ENCODE results near the gene PPP1CB. TPM values are rescaled to one million over a fixed set of nuclear protein-coding genes. Genes with fewer than 3 reads are reported as not detected.

PPP1CB gene
- total RNA-seq, 1 donor from 2014 or later, result 272 TPM

DNA sequence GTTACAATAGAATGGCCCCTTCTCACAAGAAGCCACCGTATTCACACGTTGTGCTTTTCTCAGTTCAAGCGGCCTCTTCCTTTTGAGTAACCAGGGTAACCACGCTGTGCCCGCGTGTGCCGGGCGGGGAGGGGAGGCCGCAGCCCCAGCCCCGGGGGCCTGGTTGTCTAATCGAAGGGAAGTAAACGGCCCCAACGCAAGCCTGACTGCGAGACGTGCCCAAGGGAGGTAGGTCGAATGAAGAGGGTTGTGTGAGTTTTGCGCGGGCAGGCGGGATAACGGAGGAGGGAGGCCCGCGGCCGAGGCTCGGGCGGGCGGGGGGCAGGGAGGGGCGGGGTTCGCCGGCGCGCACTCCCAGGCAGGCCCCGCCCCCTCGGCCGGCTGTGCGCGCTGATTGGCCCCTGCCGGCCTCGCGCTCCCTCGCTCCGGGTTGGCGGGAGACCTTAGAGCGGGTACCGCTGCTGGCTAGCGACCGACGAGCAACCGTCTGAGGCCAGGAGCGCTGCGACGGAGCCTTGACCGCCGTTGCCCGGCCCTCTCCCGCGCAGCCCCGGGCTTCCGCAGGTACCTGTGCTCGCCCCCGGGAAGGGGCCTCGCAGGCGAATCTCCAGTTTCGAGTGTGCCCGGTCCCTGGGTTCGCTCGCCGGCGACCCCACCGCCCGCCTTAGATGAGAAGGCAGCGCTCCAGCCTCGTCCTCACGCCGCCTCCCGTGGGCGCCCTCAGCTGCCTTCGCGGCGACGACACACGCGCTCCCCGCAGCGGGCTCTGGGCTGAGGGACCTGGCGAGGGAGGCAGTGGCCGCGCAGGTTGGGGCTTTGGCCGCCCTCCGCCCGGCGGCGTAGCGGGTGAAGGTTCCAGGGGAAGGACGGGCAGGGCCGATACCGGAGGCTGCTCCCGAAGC, 59.0 kb downstream of the PPP1CB start, which contains the start of gene SPDYA:
SPDYA (plus strand) TSS at position 451 of the 902 bp plus-strand sequence. CDS start 5,181 bp downstream, outside the sequence.
- Mint-ChIP-seq H3K9me3 (no peaks in the 10 kb centered on the region), H3K27ac (no peak within 1 kb of the TSS), H3K4me3 (ENCODE audit: low read depth) (peak within 1 kb of the TSS; percentile 72), H3K4me1 (ENCODE audit: low read depth) (peaks cover 9% of the 10 kb centered on the region), H3K27me3 (ENCODE audit: low read depth) (peaks cover 3% of the 10 kb centered on the region), H3K36me3 (ENCODE audit: low read depth) (peaks cover 13% of the 10 kb centered on the region)
- DNase-seq (ENCODE audit: low spot score), result peak; percentile 76
- intact Hi-C loops (cut with micrococcal nuclease), result loop anchor here (1.0 to 5.0 kb wide), 4 partner anchors 60 to 244 kb away; partner anchors contain the start of gene TRMT61B

- no peak overlapping the region for H3K4me3 Mint-ChIP-seq (ENCODE audit: low read depth)
- intact Hi-C loops (cut with micrococcal nuclease), result no loop called here
Measured at GRCh38 chr2:28818053-28818452, 66.4 kb downstream of the PPP1CB start.

DNA sequence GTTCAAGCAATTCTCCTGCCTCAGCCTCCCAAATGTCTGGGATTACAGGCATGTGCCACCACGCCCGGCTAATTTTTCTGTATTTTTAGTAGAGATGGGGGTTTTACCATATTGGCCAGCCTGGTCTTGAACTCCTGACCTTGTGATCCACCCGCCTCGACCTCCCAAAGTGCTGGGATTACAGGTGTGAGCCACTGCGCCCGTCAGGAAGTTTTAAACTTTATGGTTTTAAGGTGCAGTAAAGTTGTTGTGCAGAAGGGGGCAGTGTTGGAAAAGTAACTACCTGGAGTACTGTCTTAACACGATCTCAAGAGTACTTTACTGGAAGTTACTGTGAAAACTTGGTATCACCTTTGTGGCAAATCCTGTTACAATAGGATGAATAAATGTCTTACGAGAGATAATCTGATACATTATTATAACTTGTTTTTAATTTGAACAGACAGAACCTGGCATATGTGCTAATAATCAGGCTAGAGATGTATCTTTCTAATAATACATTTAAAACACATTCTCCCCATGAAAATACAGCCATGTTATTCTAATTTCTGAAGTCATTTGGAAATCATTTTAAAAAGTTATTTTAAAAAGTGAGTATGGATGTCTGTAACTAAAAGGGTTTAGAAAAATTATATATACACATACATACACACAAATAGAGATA, 69.8 kb downstream of the PPP1CB start:
- Mint-ChIP-seq H3K36me3 (ENCODE audit: low read depth) (no peaks in the 10 kb centered on the region), H3K27ac (no peak overlapping the region), H3K4me1 (ENCODE audit: low read depth) (peaks cover 6% of the 10 kb centered on the region), H3K4me3 (ENCODE audit: low read depth) (no peak overlapping the region), H3K9me3 (no peaks in the 10 kb centered on the region), H3K27me3 (ENCODE audit: low read depth) (peaks cover 2% of the 10 kb centered on the region)
- intact Hi-C loops (cut with micrococcal nuclease), result loop anchor here (5.0 kb wide), 1 partner anchor 376 kb away; no protein-coding TSS in a partner anchor
- DNase-seq (ENCODE audit: low spot score), result peak; percentile 33

More at GRCh38 chr2:28818053-28818452, 66.4 kb downstream of the PPP1CB start:
- Mint-ChIP-seq H3K36me3 (ENCODE audit: low read depth) (no peaks in the 10 kb centered on the region), H3K27ac (no peak overlapping the region), H3K27me3 (ENCODE audit: low read depth) (peaks cover 2% of the 10 kb centered on the region), H3K9me3 (no peaks in the 10 kb centered on the region), H3K4me1 (ENCODE audit: low read depth) (peaks cover 6% of the 10 kb centered on the region)
- no peak for DNase-seq (ENCODE audit: low spot score)

GRCh38 chr2:28822036-28822435, 70.4 kb downstream of the PPP1CB start:
- DNase-seq (ENCODE audit: low spot score), result no peak
- no peaks in the 10 kb centered on the region for H3K9me3 Mint-ChIP-seq
- intact Hi-C loops (cut with micrococcal nuclease), result loop anchor here (5.0 kb wide), 1 partner anchor 375 kb away; no protein-coding TSS in a partner anchor

DNA sequence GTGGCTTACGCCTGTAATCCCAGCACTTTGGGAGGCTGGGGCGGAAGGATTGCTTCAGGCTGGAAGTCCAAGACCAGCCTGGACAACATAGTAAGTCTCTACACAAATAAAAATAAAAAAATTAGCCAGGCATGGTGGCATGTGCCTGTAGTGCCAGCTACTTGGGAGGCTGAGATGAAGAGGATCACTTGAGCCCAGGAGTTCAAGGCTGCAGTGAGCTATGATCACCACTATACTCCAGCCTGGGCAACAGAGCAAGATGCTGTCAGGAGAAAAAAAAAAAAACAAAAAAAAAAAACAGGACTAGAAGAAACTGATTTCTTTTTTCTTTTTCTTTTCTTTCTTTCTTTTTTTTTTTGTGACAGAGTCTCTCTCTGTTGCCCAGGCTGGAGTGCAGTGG, 72.6 kb downstream of the PPP1CB start:
- no peak for DNase-seq (ENCODE audit: low spot score)
- Mint-ChIP-seq H3K9me3 (no peaks in the 10 kb centered on the region), H3K27ac (no peak overlapping the region), H3K4me1 (ENCODE audit: low read depth) (peaks cover 8% of the 10 kb centered on the region), H3K4me3 (ENCODE audit: low read depth) (no peak overlapping the region), H3K36me3 (ENCODE audit: low read depth) (no peaks in the 10 kb centered on the region), H3K27me3 (ENCODE audit: low read depth) (peaks cover 2% of the 10 kb centered on the region)
- intact Hi-C loops (cut with micrococcal nuclease), result loop anchor here (5.0 kb wide), 1 partner anchor 373 kb away; no protein-coding TSS in a partner anchor

More at GRCh38 chr2:28822036-28822435, 70.4 kb downstream of the PPP1CB start:
- no peak overlapping the region for H3K27ac Mint-ChIP-seq
- peaks cover 6% of the 10 kb centered on the region for H3K4me1 Mint-ChIP-seq (ENCODE audit: low read depth)
- no peak overlapping the region for H3K4me3 Mint-ChIP-seq (ENCODE audit: low read depth)
- no peaks in the 10 kb centered on the region for H3K36me3 Mint-ChIP-seq (ENCODE audit: low read depth)
- H3K27me3 Mint-ChIP-seq (ENCODE audit: low read depth), result peaks cover 2% of the 10 kb centered on the region

DNA sequence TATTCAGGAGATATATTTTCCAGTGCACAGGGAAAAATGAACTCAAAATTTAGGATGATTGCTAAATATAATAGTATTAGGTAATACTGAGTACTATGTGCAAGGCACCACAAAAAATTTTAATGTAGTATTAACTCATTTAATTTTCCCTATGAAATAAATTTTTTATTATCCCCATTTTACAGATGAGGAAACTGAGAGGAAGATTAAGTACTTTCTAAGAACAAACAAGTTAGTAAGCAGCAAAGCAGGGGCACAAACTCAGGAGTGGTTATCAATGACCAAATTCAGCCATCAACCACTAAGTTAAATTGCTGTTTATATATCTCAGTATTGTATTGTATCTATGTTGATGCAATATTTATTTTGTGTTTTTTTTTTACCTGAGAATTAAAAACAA, 73.2 kb downstream of the PPP1CB start:
- H3K4me1 Mint-ChIP-seq (ENCODE audit: low read depth), result peaks cover 8% of the 10 kb centered on the region
- no peaks in the 10 kb centered on the region for H3K36me3 Mint-ChIP-seq (ENCODE audit: low read depth)
- H3K9me3 Mint-ChIP-seq, result no peaks in the 10 kb centered on the region
- H3K27me3 Mint-ChIP-seq (ENCODE audit: low read depth), result peaks cover 2% of the 10 kb centered on the region
- intact Hi-C loops (cut with micrococcal nuclease), result loop anchor here (5.0 kb wide), 1 partner anchor 372 kb away; no protein-coding TSS in a partner anchor
- H3K4me3 Mint-ChIP-seq (ENCODE audit: low read depth), result no peak overlapping the region
- DNase-seq (ENCODE audit: low spot score), result no peak
- no peak overlapping the region for H3K27ac Mint-ChIP-seq

- Mint-ChIP-seq H3K9me3 (no peaks in the 10 kb centered on the region), H3K27ac (peak overlapping the region; percentile 6), H3K36me3 (ENCODE audit: low read depth) (no peaks in the 10 kb centered on the region), H3K27me3 (ENCODE audit: low read depth) (no peaks in the 10 kb centered on the region), H3K4me3 (ENCODE audit: low read depth) (no peak overlapping the region), H3K4me1 (ENCODE audit: low read depth) (peaks cover 6% of the 10 kb centered on the region)
- intact Hi-C loops (cut with micrococcal nuclease), result no loop called here
- no peak for DNase-seq (ENCODE audit: low spot score)
Measured at GRCh38 chr2:28828382-28828781, 76.8 kb downstream of the PPP1CB start.

DNA sequence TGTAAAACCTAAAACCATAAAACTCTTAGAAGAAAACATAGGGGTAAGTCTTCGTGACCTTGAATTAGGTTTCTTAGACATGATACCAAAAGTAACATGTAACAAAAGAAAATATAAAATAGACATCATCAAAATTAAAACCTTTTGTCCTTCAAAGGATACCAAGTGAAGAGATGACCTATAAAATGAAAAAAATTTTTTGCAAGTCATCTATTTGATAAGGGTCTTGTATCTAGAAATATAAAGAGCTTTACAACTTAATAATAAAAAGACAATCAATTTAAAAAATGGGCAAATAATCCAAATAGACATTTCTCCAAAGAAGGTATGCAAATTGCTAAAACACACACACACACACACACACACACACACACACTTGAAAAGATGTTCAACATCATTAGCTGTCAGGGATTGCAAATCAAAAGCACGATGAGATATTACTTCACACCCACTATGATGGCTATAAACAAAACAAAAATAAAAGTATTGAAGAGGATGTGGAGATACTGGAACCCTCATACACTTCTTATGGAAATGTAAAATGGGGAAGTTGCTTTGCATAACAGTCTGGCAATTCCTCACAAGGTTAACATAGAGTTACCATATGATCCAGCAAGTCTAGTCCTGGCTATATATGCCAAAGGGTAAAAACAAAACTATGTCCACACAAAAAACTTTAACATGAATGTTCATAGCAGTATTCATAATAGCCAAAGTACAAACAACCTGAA, 82.3 kb downstream of the PPP1CB start:
- H3K4me1 Mint-ChIP-seq (ENCODE audit: low read depth), result no peaks in the 10 kb centered on the region
- no peak for DNase-seq (ENCODE audit: low spot score)

GRCh38 chr2:28835781-28836180, 84.2 kb downstream of the PPP1CB start:
- H3K4me3 Mint-ChIP-seq (ENCODE audit: low read depth), result no peak overlapping the region
- H3K9me3 Mint-ChIP-seq, result no peaks in the 10 kb centered on the region
- H3K36me3 Mint-ChIP-seq (ENCODE audit: low read depth), result no peaks in the 10 kb centered on the region
- intact Hi-C loops (cut with micrococcal nuclease), result no loop called here
- no peak overlapping the region for H3K27ac Mint-ChIP-seq
- peaks cover 1% of the 10 kb centered on the region for H3K27me3 Mint-ChIP-seq (ENCODE audit: low read depth)
- H3K4me1 Mint-ChIP-seq (ENCODE audit: low read depth), result no peaks in the 10 kb centered on the region
- DNase-seq (ENCODE audit: low spot score), result no peak

More for the DNA sequence above, 82.3 kb downstream of the PPP1CB start:
- Mint-ChIP-seq H3K4me3 (ENCODE audit: low read depth) (no peak overlapping the region), H3K36me3 (ENCODE audit: low read depth) (no peaks in the 10 kb centered on the region), H3K27ac (no peak overlapping the region), H3K9me3 (no peaks in the 10 kb centered on the region), H3K27me3 (ENCODE audit: low read depth) (peaks cover 1% of the 10 kb centered on the region)
- intact Hi-C loops (cut with micrococcal nuclease), result no loop called here

DNA sequence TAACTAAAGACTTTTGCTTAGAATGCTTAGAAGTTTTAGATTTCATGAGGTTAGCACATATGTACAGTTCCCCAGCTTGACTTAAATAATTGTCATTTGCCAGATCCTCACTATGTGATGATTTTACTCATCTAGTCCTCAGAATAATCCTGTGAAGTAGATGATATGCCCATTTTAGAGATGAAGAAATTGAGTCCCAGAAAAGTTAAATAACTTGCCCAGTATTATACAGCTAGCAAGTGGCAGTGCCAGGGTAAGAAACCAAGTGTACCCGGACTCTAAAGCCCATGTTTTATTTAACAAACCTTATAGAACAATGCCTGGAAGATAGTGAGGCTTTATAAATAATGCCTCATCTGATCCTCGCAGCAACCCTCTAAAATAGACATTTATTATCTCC, 87.3 kb downstream of the PPP1CB start:
- no peaks in the 10 kb centered on the region for H3K9me3 Mint-ChIP-seq
- intact Hi-C loops (cut with micrococcal nuclease), result no loop called here
- peaks cover under 1% of the 10 kb centered on the region for H3K27me3 Mint-ChIP-seq (ENCODE audit: low read depth)
- no peaks in the 10 kb centered on the region for H3K4me1 Mint-ChIP-seq (ENCODE audit: low read depth)
- no peak overlapping the region for H3K4me3 Mint-ChIP-seq (ENCODE audit: low read depth)
- DNase-seq (ENCODE audit: low spot score), result no peak
- no peak overlapping the region for H3K27ac Mint-ChIP-seq
- H3K36me3 Mint-ChIP-seq (ENCODE audit: low read depth), result no peaks in the 10 kb centered on the region

DNA sequence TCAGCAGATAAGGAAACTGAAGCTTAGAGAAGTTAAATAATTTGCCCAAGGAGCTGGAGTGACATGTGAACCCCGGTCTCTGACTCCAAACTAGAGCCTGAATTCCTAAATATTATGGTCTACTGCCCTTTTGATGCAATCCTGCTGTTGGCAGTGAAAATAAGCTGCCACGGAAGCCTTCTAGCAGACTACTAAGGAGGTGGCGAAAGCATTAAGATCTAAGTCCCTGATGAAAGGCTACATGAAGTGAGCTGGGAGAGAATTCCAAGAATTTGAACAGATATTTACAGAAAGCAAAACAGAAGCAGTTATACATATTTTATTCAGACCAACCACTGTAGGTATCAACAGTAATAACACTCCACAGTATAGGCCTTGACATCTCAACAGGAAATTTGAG, 90.4 kb downstream of the PPP1CB start:
- intact Hi-C loops (cut with micrococcal nuclease), result no loop called here
- no peaks in the 10 kb centered on the region for H3K4me1 Mint-ChIP-seq (ENCODE audit: low read depth)
- no peak for DNase-seq (ENCODE audit: low spot score)
- no peaks in the 10 kb centered on the region for H3K27me3 Mint-ChIP-seq (ENCODE audit: low read depth)
- peaks cover 2% of the 10 kb centered on the region for H3K36me3 Mint-ChIP-seq (ENCODE audit: low read depth)
- no peaks in the 10 kb centered on the region for H3K9me3 Mint-ChIP-seq
- H3K4me3 Mint-ChIP-seq (ENCODE audit: low read depth), result no peak overlapping the region
- no peak overlapping the region for H3K27ac Mint-ChIP-seq
